Measurements from ENCODE around the gene DNAJB14.

Gene DNAJB14

GRCh38 chr4:99921174-99921573, 25.2 kb downstream of the DNAJB14 start:
- TF ChIP-seq CTCF (IDR thresholded peaks at IDR 0.05; ENCODE audit: extremely low read depth, insufficient read depth, missing control alignments) = no peak

GRCh38 chr4:99918656-99919055, 27.8 kb downstream of the DNAJB14 start:
- TF ChIP-seq CTCF (IDR thresholded peaks at IDR 0.05; ENCODE audit: extremely low read depth, insufficient read depth, missing control alignments) = no peak
- in situ Hi-C loops (cut with MboI; ENCODE audit: low pct_unique_long_range_greater_than_20kb, low sequenced_read_pairs, unreplicated experiment) = no loop called here
- no peak for DNase-seq (ENCODE audit: low spot score)

More at GRCh38 chr4:99921174-99921573, 25.2 kb downstream of the DNAJB14 start:
- no peak for DNase-seq (ENCODE audit: low spot score)
- in situ Hi-C loops (cut with MboI; ENCODE audit: low pct_unique_long_range_greater_than_20kb, low sequenced_read_pairs, unreplicated experiment) = no loop called here

GRCh38 chr4:99917575-99917974, 28.8 kb downstream of the DNAJB14 start:
- in situ Hi-C loops (cut with MboI; ENCODE audit: low pct_unique_long_range_greater_than_20kb, low sequenced_read_pairs, unreplicated experiment) = no loop called here
- DNase-seq (ENCODE audit: low spot score) = no peak

GRCh38 chr4:99915449-99915848, 31.0 kb downstream of the DNAJB14 start:
- no peak for TF ChIP-seq CTCF (IDR thresholded peaks at IDR 0.05; ENCODE audit: extremely low read depth, insufficient read depth, missing control alignments)
- in situ Hi-C loops (cut with MboI; ENCODE audit: low pct_unique_long_range_greater_than_20kb, low sequenced_read_pairs, unreplicated experiment) = no loop called here
- no peak for DNase-seq (ENCODE audit: low spot score)

More at GRCh38 chr4:99917575-99917974, 28.8 kb downstream of the DNAJB14 start:
- TF ChIP-seq CTCF (IDR thresholded peaks at IDR 0.05; ENCODE audit: extremely low read depth, insufficient read depth, missing control alignments) = no peak

- in situ Hi-C loops (cut with MboI; ENCODE audit: low pct_unique_long_range_greater_than_20kb, low sequenced_read_pairs, unreplicated experiment) = no loop called here
- DNase-seq (ENCODE audit: low spot score) = no peak
- no peak for TF ChIP-seq CTCF (IDR thresholded peaks at IDR 0.05; ENCODE audit: extremely low read depth, insufficient read depth, missing control alignments)
Measured at GRCh38 chr4:99894998-99895397, 51.4 kb downstream of the DNAJB14 start.

GRCh38 chr4:99894161-99894997, 52.0 kb downstream of the DNAJB14 start, which contains the start of gene LAMTOR3:
Gene LAMTOR3, minus strand, starts transcription at chr4:99894427. Its CDS starts 464 bp downstream, at chr4:99893963.
- in situ Hi-C loops (cut with MboI; ENCODE audit: low pct_unique_long_range_greater_than_20kb, low sequenced_read_pairs, unreplicated experiment) = no loop called here
- no peak for TF ChIP-seq CTCF (IDR thresholded peaks at IDR 0.05; ENCODE audit: extremely low read depth, insufficient read depth, missing control alignments)
- DNase-seq (ENCODE audit: low spot score) = peak; percentile 92
